Esophagus squamous epithelium (tissue), 5 donors: Measurements from ENCODE around the gene PGAP2. TPM values are rescaled to one million over a fixed set of nuclear protein-coding genes. Genes with fewer than 3 reads are reported as not detected.

Experiments
- DNase-seq: peaks from one replicate; lab custom pipeline; 2025; lab: John Stamatoyannopoulos, UW
- H3K27ac ChIP-seq, 4 donors: fragments of 200-600 bp; sonication (generic); one replicate each; pipeline ENCODE4 v1.5.1; 2016 to 2019; ENCODE audit warnings: mild to moderate bottlenecking in 1 of 4
- H3K27me3 ChIP-seq, 4 donors: fragments of 200-600 bp; sonication (generic); 1 replicate in 3 of 4; 2 replicates in 1 of 4; pipeline versions ENCODE4 v1.5.1 to v1.6.0; 2017 to 2021; ENCODE audit warnings: antibody characterized with exemption in 1 of 4
- H3K36me3 ChIP-seq, 3 donors: fragments of 200-600 bp; sonication (generic); one replicate each; pipeline ENCODE4 v1.5.1; 2016 to 2019
- H3K4me1 ChIP-seq, 3 donors: fragments of 200-600 bp; sonication (generic); one replicate each; pipeline ENCODE4 v1.5.1; 2017 to 2019
- H3K4me3 ChIP-seq, 4 donors: fragments of 200-600 bp; sonication (generic); 1 replicate in 3 of 4; 2 replicates in 1 of 4; pipeline ENCODE4 v1.5.1; 2016 to 2019; ENCODE audit warnings: mild to moderate bottlenecking in 2 of 4, moderate library complexity in 1 of 4
- H3K9me3 ChIP-seq, 3 donors: fragments of 200-600 bp; sonication (generic); one replicate each; pipeline ENCODE4 v1.5.1; 2016 to 2019
- POLR2A ChIP-seq, 4 donors: fragments of 450-650 bp; IDR thresholded peaks; one replicate each; pipeline ENCODE4 v1.6.1; 2017; ENCODE audit warnings: antibody characterized with exemption in 4 of 4, mild to moderate bottlenecking in 4 of 4, moderate library complexity in 3 of 4
- WGBS, 2 donors: methylation state at CpG; one replicate each; pipeline ENCODE4 v1.1.5; 2018; 5-methylcytosine and 5-hydroxymethylcytosine counted together
- intact Hi-C: fragments of 100-400 bp; cut with DNase I; formaldehyde crosslinking; loops from one replicate; pipeline ENCODE4 v1.15.0; 2022
- small RNA-seq, 4 donors: library from RNA; depleted of rRNA; stranded (forward); fragments of <200 nt; gene quantifications; one replicate each; pipeline ENCODE3, GENCODE V24; 2016
- total RNA-seq, 4 donors: library from RNA; depleted of rRNA; stranded (reverse); fragments of >200 nt; gene quantifications; one replicate each; pipeline ENCODE4 v1.1.0, GENCODE V29; 2016
- TF ChIP-seq, protein P1 (sequence below), 6 experiments: fragments of 450-650 bp in 4 of 6; fragments of 200-600 bp in 2 of 6; sonication (generic) in 2 of 6; IDR thresholded peaks; one replicate each; pipeline ENCODE4 v1.5.1; 2016 to 2019; ENCODE audit warnings: antibody characterized with exemption in 6 of 6, mild to moderate bottlenecking in 4 of 6, moderate library complexity in 4 of 6
- donor health status: DM: yes; HTN: yes; CAD: no.

Gene PGAP2
- total RNA-seq, 4 donors from 2014 or later, result 10.8 to 30.8 (median 27.5) TPM

DNA sequence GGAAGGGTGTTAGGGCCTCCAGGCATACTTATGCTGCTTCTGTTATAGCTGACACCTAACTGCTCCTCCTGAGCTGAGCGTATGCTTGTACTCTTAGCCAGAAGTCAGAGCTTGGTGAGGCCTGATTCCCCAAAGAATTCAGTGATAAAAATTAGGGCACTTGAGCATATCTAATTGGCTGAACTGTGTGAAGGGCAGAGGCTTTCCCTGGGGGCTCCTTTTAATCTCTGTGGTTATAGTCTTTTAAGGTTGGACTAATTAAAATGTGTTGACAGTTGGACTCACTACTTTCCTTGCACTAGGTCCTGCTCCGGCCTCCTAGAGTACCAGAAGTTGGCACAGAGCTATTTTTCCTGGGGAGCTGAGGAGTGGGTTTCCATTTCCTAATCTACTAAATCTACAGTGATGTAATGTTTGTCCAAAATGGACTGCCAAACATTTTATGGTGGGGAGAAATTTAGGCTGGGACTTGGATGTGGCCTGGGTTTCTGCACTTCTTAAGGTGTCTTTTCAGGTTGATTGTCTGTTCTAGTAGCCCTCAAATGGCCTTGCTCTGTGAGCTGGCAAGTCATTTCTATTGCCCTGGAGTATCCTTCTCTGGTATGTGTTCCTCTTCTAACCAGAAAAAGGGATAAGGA lies 65.5 kb downstream of the PGAP2 start:
- Histone ChIP-seq H3K4me1 (peaks cover 12 to 76% (median 14%) of the 10 kb centered on the region in 3 donors), H3K27ac (no peak overlapping the region), H3K4me3 (no peak overlapping the region), H3K27me3 (no peaks in the 10 kb centered on the region), H3K9me3 (no peaks in the 10 kb centered on the region), H3K36me3 (no peaks in the 10 kb centered on the region)
- TF ChIP-seq, protein P1, sequence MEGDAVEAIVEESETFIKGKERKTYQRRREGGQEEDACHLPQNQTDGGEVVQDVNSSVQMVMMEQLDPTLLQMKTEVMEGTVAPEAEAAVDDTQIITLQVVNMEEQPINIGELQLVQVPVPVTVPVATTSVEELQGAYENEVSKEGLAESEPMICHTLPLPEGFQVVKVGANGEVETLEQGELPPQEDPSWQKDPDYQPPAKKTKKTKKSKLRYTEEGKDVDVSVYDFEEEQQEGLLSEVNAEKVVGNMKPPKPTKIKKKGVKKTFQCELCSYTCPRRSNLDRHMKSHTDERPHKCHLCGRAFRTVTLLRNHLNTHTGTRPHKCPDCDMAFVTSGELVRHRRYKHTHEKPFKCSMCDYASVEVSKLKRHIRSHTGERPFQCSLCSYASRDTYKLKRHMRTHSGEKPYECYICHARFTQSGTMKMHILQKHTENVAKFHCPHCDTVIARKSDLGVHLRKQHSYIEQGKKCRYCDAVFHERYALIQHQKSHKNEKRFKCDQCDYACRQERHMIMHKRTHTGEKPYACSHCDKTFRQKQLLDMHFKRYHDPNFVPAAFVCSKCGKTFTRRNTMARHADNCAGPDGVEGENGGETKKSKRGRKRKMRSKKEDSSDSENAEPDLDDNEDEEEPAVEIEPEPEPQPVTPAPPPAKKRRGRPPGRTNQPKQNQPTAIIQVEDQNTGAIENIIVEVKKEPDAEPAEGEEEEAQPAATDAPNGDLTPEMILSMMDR (IDR thresholded peaks at IDR 0.05), result no peak
- TF ChIP-seq POLR2A (IDR thresholded peaks at IDR 0.05), result no peak
- no peak for DNase-seq
- WGBS, 2 donors, result 90 to 100% methylated on average over 2 of the region's 2 CpGs
- intact Hi-C loops, result no loop called here

Small RNAs within 50 kb of the gene (small RNA-seq; reads per million reads assigned to genes)
- gene RNU7-50P, result 0 reads per million in 4 donors

Other genes with a start within 250 kb of the PGAP2 start
- gene ART5, start 166.6 kb upstream of the PGAP2 start, total RNA-seq, result under 1 TPM in 1 of 4 donors, not detected in 3; 0.76 TPM
- gene ART1, start 163.4 kb upstream of the PGAP2 start, total RNA-seq, result not detected
- 1 to 10 TPM in 2 of 4 donors, under 1 TPM in 1, not detected in 1; 0.38 to 1.1 (median 1.1) TPM for gene CHRNA10, start 137.2 kb upstream of the PGAP2 start, total RNA-seq
- gene NUP98, start 11.0 kb upstream of the PGAP2 start, total RNA-seq, result 100 to 1,000 TPM in 1 of 4 donors, 10 to 100 TPM in 3; 54.2 to 110 (median 79.2) TPM
- gene RHOG, start 32.4 kb downstream of the PGAP2 start, total RNA-seq, result 10 to 100 TPM; 51.6 to 84.5 (median 72.7) TPM
- 100 to 1,000 TPM in 1 of 4 donors, 10 to 100 TPM in 3; 50.1 to 112 (median 63.3) TPM for gene STIM1, start 47.1 kb downstream of the PGAP2 start, total RNA-seq